Heart left ventricle (tissue), 13 donors: ENCODE measurements around the gene PNN.

Experiments
- POLR2A ChIP-seq, 2 donors: fragments of 450-650 bp; IDR thresholded peaks; one replicate each; pipeline ENCODE4 v1.6.1; 2017; ENCODE audit warnings: antibody characterized with exemption in 2 of 2, mild to moderate bottlenecking in 2 of 2, moderate library complexity in 2 of 2
- TF ChIP-seq, protein P1 (sequence below), 12 donors: fragments of 200-600 bp; sonication (generic) in 4 of 12; IDR thresholded peaks; one replicate each; pipeline versions ENCODE4 v1.5.0 to v1.8.0; 2018 to 2022; ENCODE audit warnings: antibody characterized with exemption in 12 of 12, mild to moderate bottlenecking in 5 of 12
- donor health status: ischemic (EF 13 %, LVEDD 7.1; RV severe dilation, severe dysfunction).
- donor health status: DM: no; HTN: yes; CAD: no.
- donor health status: DM: no; HTN: no; CAD: no.
- donor health status: ischemic (EF 25% LVEDD 6.9; RV normal size, moderate dysfunction).
- donor health status: ischemic (EF 25% LVEDD 5.7; RV mildly dilated, moderate dysfunction).
- donor health status: ischemic (EF 35%, LVEDD 5.7; RV mildly dilated, moderate dysfunction).
- donor health status: nonischemic (EF 11% LVEDD 7.7; RV severe dilation, severe dysfunction).
- donor health status: DM: yes; HTN: yes; CAD: no.
- donor health status: PGD.
- donor health status: ischemic (EF 29% LVEDD 5.4; RV normal size, mild dysfunction).
- donor health status: nonischemic (EF 23%, LVEDD 6.1; RV moderate dilation, normal function).

DNA sequence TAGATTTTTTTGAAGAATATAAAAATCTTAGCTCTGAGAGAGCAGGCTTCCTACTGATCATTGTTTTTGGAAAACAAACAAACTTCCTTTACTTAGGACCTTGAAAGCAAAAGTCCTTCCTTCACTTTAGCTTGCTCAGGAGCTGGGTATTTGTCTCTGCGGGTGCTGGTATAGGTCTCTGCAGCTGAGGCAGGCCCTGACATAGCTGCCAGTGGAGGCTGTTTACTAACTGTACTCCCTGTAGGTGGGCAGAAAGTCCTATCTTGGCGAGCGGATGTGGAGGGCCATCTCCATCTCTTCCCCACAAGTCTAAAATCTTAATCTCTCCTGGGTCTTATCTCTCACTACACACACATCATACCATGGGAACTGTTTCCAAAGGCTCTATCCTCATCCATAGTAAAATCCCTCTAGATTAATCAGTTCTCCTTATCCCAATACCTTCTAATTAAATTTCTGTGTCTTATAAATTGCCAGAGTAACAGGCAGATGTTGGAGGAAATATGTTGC is 54.6 kb downstream of the PNN start:
- no peak for TF ChIP-seq POLR2A (IDR thresholded peaks at IDR 0.05)
- TF ChIP-seq, protein P1, sequence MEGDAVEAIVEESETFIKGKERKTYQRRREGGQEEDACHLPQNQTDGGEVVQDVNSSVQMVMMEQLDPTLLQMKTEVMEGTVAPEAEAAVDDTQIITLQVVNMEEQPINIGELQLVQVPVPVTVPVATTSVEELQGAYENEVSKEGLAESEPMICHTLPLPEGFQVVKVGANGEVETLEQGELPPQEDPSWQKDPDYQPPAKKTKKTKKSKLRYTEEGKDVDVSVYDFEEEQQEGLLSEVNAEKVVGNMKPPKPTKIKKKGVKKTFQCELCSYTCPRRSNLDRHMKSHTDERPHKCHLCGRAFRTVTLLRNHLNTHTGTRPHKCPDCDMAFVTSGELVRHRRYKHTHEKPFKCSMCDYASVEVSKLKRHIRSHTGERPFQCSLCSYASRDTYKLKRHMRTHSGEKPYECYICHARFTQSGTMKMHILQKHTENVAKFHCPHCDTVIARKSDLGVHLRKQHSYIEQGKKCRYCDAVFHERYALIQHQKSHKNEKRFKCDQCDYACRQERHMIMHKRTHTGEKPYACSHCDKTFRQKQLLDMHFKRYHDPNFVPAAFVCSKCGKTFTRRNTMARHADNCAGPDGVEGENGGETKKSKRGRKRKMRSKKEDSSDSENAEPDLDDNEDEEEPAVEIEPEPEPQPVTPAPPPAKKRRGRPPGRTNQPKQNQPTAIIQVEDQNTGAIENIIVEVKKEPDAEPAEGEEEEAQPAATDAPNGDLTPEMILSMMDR (IDR thresholded peaks at IDR 0.05), result no peak
